HG03457 (cell line): ENCODE measurements around the gene ZFAND3.

Experiments used
- ATAC-seq: cut with Tn5 transposase; IDR thresholded peaks from one replicate; pipeline ENCODE4 v1.9.1; 2021; ENCODE audit warnings: moderate number of reproducible peaks; ENCODE audit not compliant: unreplicated experiment

ZFAND3 gene

GRCh38 chr6:38077488-38078030 lies 258.0 kb downstream of the ZFAND3 start:
- no peak for ATAC-seq

GRCh38 chr6:38078671-38079070 lies 259.1 kb downstream of the ZFAND3 start:
- no peak for ATAC-seq

GRCh38 chr6:38079107-38079506 lies 259.6 kb downstream of the ZFAND3 start:
- ATAC-seq, result no peak

GRCh38 chr6:38079537-38079936 lies 260.0 kb downstream of the ZFAND3 start:
- no peak for ATAC-seq

GRCh38 chr6:38080360-38080759 lies 260.8 kb downstream of the ZFAND3 start:
- ATAC-seq, result no peak

GRCh38 chr6:38080889-38081288 lies 261.4 kb downstream of the ZFAND3 start:
- no peak for ATAC-seq

GRCh38 chr6:38085031-38085430 lies 265.5 kb downstream of the ZFAND3 start:
- no peak for ATAC-seq

- no peak for ATAC-seq
Measured at GRCh38 chr6:38086346-38086745, 266.8 kb downstream of the ZFAND3 start.

- no peak for ATAC-seq
Measured at GRCh38 chr6:38088010-38088409, 268.5 kb downstream of the ZFAND3 start.

GRCh38 chr6:38088829-38089228 lies 269.3 kb downstream of the ZFAND3 start:
- no peak for ATAC-seq

GRCh38 chr6:38091613-38092012 lies 272.1 kb downstream of the ZFAND3 start:
- ATAC-seq, result no peak

GRCh38 chr6:38092465-38092864 lies 272.9 kb downstream of the ZFAND3 start:
- no peak for ATAC-seq

GRCh38 chr6:38092964-38093363 lies 273.4 kb downstream of the ZFAND3 start:
- no peak for ATAC-seq

- ATAC-seq, result no peak
Measured at GRCh38 chr6:38095054-38095453, 275.5 kb downstream of the ZFAND3 start.

GRCh38 chr6:38099221-38099620 lies 279.7 kb downstream of the ZFAND3 start:
- no peak for ATAC-seq

GRCh38 chr6:38100380-38100779 lies 280.9 kb downstream of the ZFAND3 start:
- ATAC-seq, result no peak

GRCh38 chr6:38103921-38104320 lies 284.4 kb downstream of the ZFAND3 start:
- ATAC-seq, result no peak

GRCh38 chr6:38105066-38105465 lies 285.5 kb downstream of the ZFAND3 start:
- ATAC-seq, result no peak

- no peak for ATAC-seq
Measured at GRCh38 chr6:38107073-38107472, 287.5 kb downstream of the ZFAND3 start.

GRCh38 chr6:38110481-38110971 lies 291.0 kb downstream of the ZFAND3 start:
- ATAC-seq, result no peak

- no peak for ATAC-seq
Measured at GRCh38 chr6:38112181-38112580, 292.7 kb downstream of the ZFAND3 start.

- ATAC-seq, result no peak
Measured at GRCh38 chr6:38113825-38114576, 294.5 kb downstream of the ZFAND3 start.
